ENCODE data around the gene RELN. TPM values are rescaled to one million over a fixed set of nuclear protein-coding genes. Genes with fewer than 3 reads are reported as not detected.
"Not testable (repeated sequence)": the region's sequence is repeated elsewhere in the genome, so short reads cannot be mapped to it uniquely, and the experiment has no call there.

Gene RELN
- total RNA-seq, 2 donors from 2014 or later, result 1.1 to 1.4 TPM

- Histone ChIP-seq H3K4me1 (no peaks in the 10 kb centered on the region), H3K4me3 (no peak overlapping the region), H3K27me3 (no peaks in the 10 kb centered on the region), H3K27ac (no peak overlapping the region), H3K36me3 (no peaks in the 10 kb centered on the region), H3K9me3 (no peaks in the 10 kb centered on the region), H3K9ac (ENCODE audit: low read depth in 2 of 2, low read length in 2 of 2) (no peak overlapping the region)
- no peak for DNase-seq
- TF ChIP-seq, protein P1, sequence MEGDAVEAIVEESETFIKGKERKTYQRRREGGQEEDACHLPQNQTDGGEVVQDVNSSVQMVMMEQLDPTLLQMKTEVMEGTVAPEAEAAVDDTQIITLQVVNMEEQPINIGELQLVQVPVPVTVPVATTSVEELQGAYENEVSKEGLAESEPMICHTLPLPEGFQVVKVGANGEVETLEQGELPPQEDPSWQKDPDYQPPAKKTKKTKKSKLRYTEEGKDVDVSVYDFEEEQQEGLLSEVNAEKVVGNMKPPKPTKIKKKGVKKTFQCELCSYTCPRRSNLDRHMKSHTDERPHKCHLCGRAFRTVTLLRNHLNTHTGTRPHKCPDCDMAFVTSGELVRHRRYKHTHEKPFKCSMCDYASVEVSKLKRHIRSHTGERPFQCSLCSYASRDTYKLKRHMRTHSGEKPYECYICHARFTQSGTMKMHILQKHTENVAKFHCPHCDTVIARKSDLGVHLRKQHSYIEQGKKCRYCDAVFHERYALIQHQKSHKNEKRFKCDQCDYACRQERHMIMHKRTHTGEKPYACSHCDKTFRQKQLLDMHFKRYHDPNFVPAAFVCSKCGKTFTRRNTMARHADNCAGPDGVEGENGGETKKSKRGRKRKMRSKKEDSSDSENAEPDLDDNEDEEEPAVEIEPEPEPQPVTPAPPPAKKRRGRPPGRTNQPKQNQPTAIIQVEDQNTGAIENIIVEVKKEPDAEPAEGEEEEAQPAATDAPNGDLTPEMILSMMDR (IDR thresholded peaks at IDR 0.05), result no peak
- intact Hi-C loops (cut with DNase I), result no loop called here
Measured at GRCh38 chr7:103794424-103794823, 195.0 kb downstream of the RELN start.

- Histone ChIP-seq H3K27ac (no peak overlapping the region), H3K4me3 (no peak overlapping the region), H3K4me1 (no peaks in the 10 kb centered on the region), H3K36me3 (no peaks in the 10 kb centered on the region), H3K9me3 (no peaks in the 10 kb centered on the region), H3K27me3 (no peaks in the 10 kb centered on the region), H3K9ac (ENCODE audit: low read depth in 2 of 2, low read length in 2 of 2) (no peak overlapping the region)
- DNase-seq, result no peak
- intact Hi-C loops (cut with DNase I), result no loop called here
- TF ChIP-seq, protein P1 (IDR thresholded peaks at IDR 0.05), result no peak
Measured at GRCh38 chr7:103793614-103794013, 195.8 kb downstream of the RELN start.

- no peak for DNase-seq
- Histone ChIP-seq H3K4me3 (no peak overlapping the region), H3K27me3 (no peaks in the 10 kb centered on the region), H3K36me3 (no peaks in the 10 kb centered on the region), H3K27ac (no peak overlapping the region), H3K4me1 (no peaks in the 10 kb centered on the region), H3K9me3 (no peaks in the 10 kb centered on the region), H3K9ac (ENCODE audit: low read depth in 2 of 2, low read length in 2 of 2) (no peak overlapping the region)
- intact Hi-C loops (cut with DNase I), result no loop called here
- TF ChIP-seq, protein P1 (IDR thresholded peaks at IDR 0.05), result no peak
Measured at GRCh38 chr7:103791894-103792293, 197.6 kb downstream of the RELN start.

DNA sequence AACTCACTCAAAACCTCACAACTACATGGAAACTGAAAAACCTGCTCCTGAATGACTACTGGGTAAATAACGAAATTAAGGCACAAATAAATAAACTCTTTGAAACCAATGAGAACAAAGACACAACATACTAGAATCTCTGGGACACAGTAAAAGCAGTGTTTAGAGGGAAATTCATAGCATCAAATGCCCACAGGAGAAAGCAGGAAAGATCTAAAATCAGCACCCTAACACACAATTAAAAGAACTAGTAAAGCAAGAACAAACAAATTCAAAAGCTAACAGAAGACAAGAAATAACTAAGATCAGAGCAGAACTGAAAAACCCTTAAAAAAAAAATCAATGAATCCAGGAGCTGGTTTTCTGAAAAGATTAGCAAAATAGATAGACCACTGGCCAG lies 202.4 kb downstream of the RELN start:
- H3K36me3 ChIP-seq; H3K9ac ChIP-seq (ENCODE audit: low read depth in 2 of 2, low read length in 2 of 2); intact Hi-C loops (cut with DNase I); H3K4me3 ChIP-seq; H3K27me3 ChIP-seq; DNase-seq; H3K9me3 ChIP-seq; H3K4me1 ChIP-seq; H3K27ac ChIP-seq: not testable (repeated sequence)

- no peak for DNase-seq
- Histone ChIP-seq H3K9ac (ENCODE audit: low read depth in 2 of 2, low read length in 2 of 2) (no peak overlapping the region), H3K4me1 (no peaks in the 10 kb centered on the region), H3K9me3 (no peaks in the 10 kb centered on the region), H3K27me3 (no peaks in the 10 kb centered on the region), H3K27ac (no peak overlapping the region), H3K36me3 (no peaks in the 10 kb centered on the region), H3K4me3 (no peak overlapping the region)
- intact Hi-C loops (cut with DNase I), result no loop called here
- TF ChIP-seq, protein P1 (IDR thresholded peaks at IDR 0.05), result no peak
Measured at GRCh38 chr7:103784646-103785286, 204.7 kb downstream of the RELN start.

GRCh38 chr7:103781409-103781808 lies 208.0 kb downstream of the RELN start:
- no peaks in the 10 kb centered on the region for H3K36me3 ChIP-seq
- DNase-seq, result no peak
- TF ChIP-seq, protein P1 (IDR thresholded peaks at IDR 0.05), result no peak
- H3K9me3 ChIP-seq, result no peaks in the 10 kb centered on the region
- no peaks in the 10 kb centered on the region for H3K4me1 ChIP-seq
- H3K27ac ChIP-seq, result no peak overlapping the region
- H3K9ac ChIP-seq (ENCODE audit: low read depth in 2 of 2, low read length in 2 of 2), result no peak overlapping the region
- no peak overlapping the region for H3K4me3 ChIP-seq
- no peaks in the 10 kb centered on the region for H3K27me3 ChIP-seq
- intact Hi-C loops (cut with DNase I), result no loop called here

GRCh38 chr7:103780561-103780960 lies 208.9 kb downstream of the RELN start:
- H3K27me3 ChIP-seq; DNase-seq; H3K27ac ChIP-seq; H3K9ac ChIP-seq (ENCODE audit: low read depth in 2 of 2, low read length in 2 of 2); H3K4me3 ChIP-seq; H3K36me3 ChIP-seq; H3K4me1 ChIP-seq; H3K9me3 ChIP-seq; intact Hi-C loops (cut with DNase I): not testable (repeated sequence)
